Measurements from ENCODE around the gene GAS2.
"Not testable (repeated sequence)": the region's sequence is repeated elsewhere in the genome, so short reads cannot be mapped to it uniquely, and the experiment has no call there.

Gene GAS2
- total RNA-seq: 0.10 to 2.9 (median 0.40) reads per million in 17 experiments

- DNase-seq: no peak
Measured at GRCh38 chr11:22666325-22666687, at the start of gene GAS2. TSS of gene GAS2 (plus strand) at chr11:22666611. CDS start at chr11:22674870, 8,259 bp downstream.

- no peak for DNase-seq
Measured at GRCh38 chr11:22617868-22618267, 48.5 kb upstream of the GAS2 start.

- peak; percentile 47 to 70 (median 62) for DNase-seq
Measured at GRCh38 chr11:22624742-22625447, 41.5 kb upstream of the GAS2 start.

- peak; percentile 96 to 99 (median 98) for DNase-seq
Measured at GRCh38 chr11:22625448-22626287, 40.7 kb upstream of the GAS2 start, which contains the start of gene FANCF. TSS of gene FANCF (minus strand) at chr11:22625823. CDS start at chr11:22625810, 13 bp downstream.

- peak in 1 of 4 experiments; percentile 8 for DNase-seq
Measured at GRCh38 chr11:22626573-22627239, 39.7 kb upstream of the GAS2 start.

- DNase-seq: no peak
Measured at GRCh38 chr11:22627421-22627820, 39.0 kb upstream of the GAS2 start.

- no peak for DNase-seq
Measured at GRCh38 chr11:22633354-22633902, 33.0 kb upstream of the GAS2 start.

- DNase-seq: no peak
Measured at GRCh38 chr11:22634897-22635629, 31.3 kb upstream of the GAS2 start.

- no peak for DNase-seq
Measured at GRCh38 chr11:22635689-22636088, 30.7 kb upstream of the GAS2 start.

- no peak for DNase-seq
Measured at GRCh38 chr11:22640862-22641261, 25.5 kb upstream of the GAS2 start.

- DNase-seq: no peak
Measured at GRCh38 chr11:22641559-22641958, 24.9 kb upstream of the GAS2 start.

- DNase-seq: not testable (repeated sequence)
Measured at GRCh38 chr11:22652346-22652745, 14.1 kb upstream of the GAS2 start.

- peak in 2 of 4 experiments; percentile 7 to 9 for DNase-seq
Measured at GRCh38 chr11:22656130-22656529, 10.3 kb upstream of the GAS2 start.

GRCh38 chr11:22657101-22657694 is 9.2 kb upstream of the GAS2 start:
- DNase-seq: peak in 3 of 4 experiments; percentile 21 to 38 (median 29)

GRCh38 chr11:22659783-22660182 is 6.6 kb upstream of the GAS2 start:
- no peak for DNase-seq

- no peak for DNase-seq
Measured at GRCh38 chr11:22666688-22667439, 453 bp downstream of the GAS2 start.

- DNase-seq: no peak
Measured at GRCh38 chr11:22668005-22668796, 1.8 kb downstream of the GAS2 start.

- no peak for DNase-seq
Measured at GRCh38 chr11:22669368-22669767, 3.0 kb downstream of the GAS2 start.

GRCh38 chr11:22670830-22671229 is 4.4 kb downstream of the GAS2 start:
- DNase-seq: no peak

- no peak for DNase-seq
Measured at GRCh38 chr11:22671751-22672150, 5.3 kb downstream of the GAS2 start.

Measured in suppressor macrophage (primary cell).